AG08396 (cell line): ENCODE results near the gene MMEL1.
"Not testable (repeated sequence)": the region's sequence is repeated elsewhere in the genome, so short reads cannot be mapped to it uniquely, and the experiment has no call there.

Experiments used
- DNase-seq: peaks from one replicate; pipeline ENCODE4 v3.0.0; 2012; ENCODE audit warnings: low spot score, mixed read lengths

Gene MMEL1

DNA sequence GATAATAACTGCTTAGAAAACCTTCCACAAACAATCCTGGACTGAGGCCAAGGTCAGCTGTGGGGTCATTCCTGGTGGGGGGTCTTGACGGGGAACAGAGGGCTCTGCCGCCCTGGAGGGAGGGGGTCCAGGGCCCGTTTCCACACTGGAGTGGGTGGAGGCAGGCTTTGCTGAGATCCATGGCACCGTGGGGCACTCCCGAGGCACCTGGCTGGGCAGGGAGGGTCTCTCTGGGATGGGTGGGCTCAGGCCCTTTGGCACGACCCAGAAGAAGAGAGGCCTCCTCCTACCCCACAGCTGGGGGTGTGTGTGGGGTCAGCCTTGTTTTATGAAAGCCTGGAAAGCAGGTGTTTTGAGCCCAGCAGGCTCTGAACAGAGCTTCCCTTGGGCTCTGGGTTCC, 5.1 kb downstream of the MMEL1 start:
- DNase-seq, result no peak

DNA sequence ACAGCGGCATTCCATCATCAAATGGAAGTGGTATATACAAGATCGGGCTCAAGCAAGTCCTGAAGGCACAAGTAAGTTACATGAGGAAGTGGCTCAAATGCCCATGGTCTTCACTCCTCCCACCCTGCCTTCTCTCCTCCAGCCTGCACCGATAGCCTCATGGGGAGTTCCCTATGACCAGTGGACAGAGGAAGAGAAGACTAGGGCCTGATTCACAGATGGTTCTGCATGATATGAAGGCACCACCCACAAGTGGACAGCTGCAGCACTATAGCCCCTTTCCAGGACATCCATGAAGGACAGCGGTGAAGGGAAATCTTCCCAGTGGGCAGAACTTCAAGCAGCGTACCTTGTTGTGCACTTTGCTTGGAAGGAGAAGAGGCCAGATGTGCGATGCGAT, 7.1 kb downstream of the MMEL1 start:
- DNase-seq, result not testable (repeated sequence)

DNA sequence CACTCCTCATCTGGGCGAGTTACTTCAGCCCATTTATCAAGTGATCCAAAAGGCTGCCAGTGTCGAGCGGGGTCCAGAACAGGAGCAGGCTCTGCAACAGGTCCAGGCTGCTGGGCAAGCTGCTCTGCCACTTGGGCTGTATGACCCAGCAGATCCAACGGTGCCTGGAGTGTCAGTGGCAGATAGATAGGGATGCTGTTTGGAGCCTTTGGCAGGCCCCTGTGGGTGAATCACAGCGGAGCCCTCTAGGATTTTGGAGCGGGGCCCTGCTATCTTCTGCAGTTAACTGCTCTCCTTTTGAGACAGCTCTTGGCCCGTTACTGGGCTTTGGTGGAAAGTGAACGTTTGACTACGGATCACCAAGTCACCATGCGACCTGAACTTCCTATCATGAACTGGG, 7.5 kb downstream of the MMEL1 start:
- DNase-seq, result no peak

DNA sequence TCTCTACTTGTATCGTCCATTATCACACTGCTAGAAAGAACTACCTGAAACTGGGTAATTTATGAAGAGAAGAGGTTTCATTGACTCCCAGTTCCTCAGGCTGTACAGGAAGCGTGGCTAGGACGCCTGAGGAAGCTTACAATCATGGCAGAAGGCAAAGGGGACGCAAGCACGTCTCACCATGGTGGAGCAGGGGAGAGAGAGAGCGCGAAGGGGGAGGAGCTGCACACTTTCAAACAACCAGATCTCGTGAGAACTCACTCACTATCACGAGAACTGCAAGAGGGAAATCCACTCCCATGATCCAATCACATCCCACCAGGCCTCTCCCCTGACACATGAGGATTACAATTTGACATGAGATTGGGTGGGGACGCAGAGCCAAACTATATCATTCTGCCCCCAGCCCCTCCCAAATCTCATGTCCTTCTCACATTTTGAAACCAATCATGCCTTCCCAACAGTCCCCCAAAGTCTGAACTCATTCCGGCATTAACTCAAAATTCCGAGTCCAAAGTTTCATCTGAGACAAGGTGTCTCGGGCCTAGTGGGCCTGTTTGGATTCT, 8.0 kb downstream of the MMEL1 start:
- no peak for DNase-seq

DNA sequence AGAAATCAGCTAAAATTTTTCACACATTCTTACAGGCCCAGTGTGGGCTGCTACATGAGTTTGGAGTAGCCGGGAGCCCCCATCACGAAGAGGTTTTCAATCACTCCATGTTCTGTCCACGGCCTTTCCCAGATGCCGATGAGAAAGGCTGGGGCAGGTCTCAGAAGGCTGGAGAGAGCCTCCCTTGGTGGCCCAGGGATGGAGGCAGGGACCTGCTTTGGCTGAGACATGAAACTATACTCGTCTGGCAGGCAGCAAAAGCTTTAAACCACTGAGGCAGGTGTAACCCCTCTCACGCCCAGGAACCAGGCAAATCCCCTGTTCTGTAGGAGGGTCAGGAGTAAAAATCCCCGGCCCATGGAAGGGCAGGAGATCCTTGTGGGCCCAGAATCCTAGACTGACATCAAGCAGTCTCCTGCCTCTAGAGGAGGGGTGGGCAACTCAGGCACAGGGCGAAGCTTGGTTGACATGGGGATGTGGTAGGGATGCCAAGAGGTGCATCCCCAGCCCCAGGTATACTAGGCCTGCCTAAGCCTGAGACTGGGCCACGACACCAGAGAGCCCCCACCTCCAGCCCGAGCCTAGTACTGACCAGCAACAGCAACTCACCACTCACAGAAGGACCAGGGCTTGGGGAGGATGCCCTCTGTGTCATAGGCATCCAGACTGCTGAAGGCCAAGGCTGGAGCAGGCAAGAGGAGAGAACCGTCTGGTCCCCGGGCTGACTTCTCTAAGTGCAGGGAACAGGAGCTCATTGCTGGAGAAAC, 9.1 kb downstream of the MMEL1 start:
- DNase-seq, result no peak

DNA sequence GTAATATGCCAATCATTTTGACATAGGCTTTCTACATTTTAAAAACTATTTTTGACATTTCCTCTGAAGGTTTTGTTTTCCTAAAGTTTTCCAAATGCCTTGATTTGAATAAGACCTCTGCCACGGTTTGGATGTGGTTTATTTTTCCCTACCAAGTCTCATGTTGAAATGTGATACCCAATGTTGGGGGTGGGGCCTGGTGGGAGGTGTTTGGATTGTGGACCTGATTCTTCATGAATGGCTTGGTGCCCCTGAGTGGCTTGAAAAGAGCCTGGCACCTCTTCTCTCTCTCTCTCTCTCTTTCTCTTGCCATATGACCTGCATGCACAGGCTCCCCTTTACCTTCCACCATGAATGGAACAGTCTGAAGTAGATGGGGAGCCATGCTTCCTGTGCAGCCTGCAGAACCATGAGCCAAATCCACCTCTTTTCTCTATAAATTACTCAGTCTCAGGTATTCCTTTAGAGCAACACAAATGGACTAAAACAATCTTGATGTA, 14.8 kb downstream of the MMEL1 start:
- no peak for DNase-seq

DNA sequence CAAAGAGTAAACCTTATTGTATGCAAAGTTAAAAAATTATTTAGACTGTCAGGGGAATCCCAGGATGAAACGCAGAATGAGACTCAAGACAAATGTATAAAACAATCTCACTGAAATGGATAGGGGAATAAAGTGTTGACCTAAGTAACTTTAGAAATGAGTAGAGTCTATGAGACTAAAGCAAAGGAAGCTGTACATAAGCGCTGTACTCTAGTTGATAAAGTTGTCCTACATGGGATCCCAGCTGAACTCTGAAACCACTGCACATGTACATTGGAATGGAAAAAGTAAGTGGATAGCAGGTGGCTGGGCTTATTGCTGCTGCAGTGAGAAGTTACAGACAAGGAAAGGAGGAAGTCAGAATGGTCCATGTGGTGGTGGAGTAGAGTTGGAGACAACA, 18.7 kb downstream of the MMEL1 start:
- no peak for DNase-seq

DNA sequence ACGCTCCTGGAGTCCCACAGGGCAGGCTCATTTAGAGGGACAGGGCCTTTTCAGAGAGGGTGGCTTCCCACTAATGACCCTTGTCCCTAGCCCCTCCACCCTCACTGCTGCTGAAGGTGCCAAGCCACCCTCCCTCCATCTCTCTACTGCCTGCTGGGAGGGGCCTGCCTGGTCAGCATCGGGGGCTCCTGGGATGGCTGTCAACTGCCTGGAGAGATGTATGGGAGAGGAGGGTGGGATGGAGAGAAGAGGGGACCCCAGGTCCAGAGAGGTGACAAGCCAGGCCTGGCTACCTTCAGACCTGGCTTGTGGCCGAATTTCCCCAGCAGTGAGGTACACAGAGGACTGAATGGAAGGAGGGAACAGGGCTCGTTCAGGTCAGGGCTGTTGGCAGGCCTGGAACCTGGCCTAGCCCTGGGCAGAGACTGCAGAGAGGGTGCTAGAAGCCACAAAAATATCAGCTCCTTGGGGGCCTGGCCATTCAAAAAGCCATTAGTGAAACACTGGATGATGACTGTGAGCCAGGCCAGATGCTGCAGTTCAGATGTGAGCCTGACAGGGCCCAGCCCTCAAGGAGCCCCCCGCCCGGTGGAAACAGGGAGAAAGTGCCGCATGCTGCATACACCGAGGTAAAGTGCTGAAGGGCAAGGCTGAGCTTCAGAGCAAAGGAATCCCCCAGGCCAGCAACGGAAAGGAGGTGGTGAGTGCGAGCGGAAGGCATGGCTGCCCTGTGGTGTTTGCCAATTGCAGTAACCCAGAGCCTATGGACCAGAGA, 20.0 kb downstream of the MMEL1 start:
- no peak for DNase-seq

DNA sequence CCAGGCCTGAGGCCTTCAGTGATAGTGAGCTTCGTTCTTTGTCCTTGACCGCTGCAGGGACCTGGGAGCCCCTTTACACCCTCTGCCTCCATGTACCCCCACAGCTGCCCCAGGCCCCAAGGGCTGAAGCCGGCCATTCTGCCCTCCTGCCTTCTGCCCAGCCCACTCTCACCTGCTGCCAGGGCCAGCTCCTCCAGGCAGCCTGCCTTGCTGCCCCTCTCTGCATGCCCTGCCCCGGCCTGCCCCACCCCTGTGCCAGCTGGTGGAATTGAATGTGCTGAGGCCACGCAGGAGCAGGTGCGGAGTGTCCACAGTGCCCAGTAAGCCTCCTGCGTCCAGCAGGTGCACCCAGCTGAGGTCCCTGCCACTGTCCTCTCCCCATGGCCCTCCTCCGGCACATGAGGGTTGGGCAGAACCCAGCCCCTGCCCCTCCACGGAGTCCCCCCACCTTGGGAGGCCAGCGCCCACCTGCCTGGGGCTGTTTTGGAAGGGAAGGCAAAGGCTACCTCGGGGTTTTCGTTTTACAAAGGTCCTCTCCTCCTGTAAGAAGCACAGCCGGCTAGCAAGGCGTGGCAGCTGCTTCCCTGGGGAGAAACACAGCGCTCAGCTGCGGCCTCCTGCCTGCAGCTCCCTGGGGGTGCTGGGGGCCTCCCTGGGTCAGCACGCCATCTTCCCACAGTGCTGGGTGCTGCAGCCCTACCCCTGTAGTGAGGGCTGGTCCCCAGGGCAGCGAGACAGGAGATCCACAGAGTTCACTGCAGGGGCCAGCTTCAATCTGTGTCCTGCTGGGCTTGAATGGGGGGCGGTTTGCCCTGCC, 21.0 kb downstream of the MMEL1 start:
- DNase-seq, result no peak

DNA sequence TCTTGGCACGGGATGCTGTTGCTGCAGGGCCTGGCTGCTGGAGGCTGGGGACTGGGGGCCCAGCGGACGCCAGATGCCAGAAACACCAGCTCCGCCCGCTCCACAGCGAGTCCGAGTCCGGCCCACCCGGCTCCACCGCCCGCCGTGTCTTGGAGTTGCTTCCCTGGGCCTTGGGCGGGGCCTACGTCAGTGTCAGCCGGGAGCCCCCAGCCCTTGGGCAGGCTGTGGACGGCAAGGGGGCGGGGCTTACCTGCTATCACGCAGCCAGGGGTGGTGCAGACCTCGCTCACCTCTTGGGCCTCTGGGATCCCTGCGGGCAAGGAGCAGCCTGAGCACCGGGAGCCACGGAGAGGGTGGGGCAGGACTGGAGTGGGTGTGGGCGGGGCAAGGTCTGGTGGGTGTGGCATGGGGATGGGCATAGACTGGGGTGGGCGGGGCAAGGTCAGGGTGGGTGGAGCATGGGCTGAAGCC, 21.8 kb downstream of the MMEL1 start:
- peak; percentile 69 for DNase-seq

DNA sequence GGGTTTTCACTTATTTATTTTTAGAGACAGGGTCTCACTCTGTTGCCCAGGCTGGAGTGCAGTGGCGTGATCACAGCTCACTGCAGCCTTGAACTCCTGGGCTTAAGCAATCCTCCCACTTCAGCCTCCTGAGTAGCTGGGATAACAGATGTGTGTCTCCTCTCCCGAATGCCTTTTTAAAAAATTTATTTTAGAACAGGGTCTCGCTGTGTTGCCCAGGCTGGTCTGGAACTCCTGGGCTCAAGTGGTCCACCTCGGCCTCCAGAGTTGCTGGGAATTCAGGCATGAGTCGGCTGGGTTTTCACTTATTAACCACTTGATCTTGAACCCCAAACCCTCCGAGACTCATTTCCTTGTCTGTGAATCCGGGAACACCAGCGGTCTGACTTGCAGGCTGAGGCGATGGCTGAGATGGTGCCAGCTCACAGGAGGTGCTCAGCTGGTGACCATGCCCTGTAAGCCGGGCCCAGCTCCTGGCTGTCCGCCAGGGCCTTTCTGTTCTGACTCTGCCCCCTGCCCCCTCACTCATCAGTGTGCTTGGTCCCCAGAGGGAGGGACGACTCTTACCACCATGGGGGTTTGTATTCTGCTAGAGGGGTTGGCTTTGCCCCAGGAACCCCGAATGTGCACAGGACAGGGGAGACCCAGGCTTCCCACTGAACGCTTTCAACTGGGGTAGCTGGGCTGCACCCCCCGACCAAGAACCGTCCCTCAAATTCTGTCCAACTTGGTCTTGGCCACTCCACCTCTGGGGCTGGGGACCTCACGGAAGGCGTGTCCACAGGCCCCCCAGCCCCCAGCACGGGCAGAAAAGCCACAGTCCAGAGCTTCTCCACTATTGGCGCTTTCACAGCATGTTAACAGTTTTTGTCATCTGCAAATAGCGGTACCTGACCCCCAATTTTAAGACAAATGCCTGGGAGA, 22.5 kb downstream of the MMEL1 start:
- DNase-seq, result no peak

DNA sequence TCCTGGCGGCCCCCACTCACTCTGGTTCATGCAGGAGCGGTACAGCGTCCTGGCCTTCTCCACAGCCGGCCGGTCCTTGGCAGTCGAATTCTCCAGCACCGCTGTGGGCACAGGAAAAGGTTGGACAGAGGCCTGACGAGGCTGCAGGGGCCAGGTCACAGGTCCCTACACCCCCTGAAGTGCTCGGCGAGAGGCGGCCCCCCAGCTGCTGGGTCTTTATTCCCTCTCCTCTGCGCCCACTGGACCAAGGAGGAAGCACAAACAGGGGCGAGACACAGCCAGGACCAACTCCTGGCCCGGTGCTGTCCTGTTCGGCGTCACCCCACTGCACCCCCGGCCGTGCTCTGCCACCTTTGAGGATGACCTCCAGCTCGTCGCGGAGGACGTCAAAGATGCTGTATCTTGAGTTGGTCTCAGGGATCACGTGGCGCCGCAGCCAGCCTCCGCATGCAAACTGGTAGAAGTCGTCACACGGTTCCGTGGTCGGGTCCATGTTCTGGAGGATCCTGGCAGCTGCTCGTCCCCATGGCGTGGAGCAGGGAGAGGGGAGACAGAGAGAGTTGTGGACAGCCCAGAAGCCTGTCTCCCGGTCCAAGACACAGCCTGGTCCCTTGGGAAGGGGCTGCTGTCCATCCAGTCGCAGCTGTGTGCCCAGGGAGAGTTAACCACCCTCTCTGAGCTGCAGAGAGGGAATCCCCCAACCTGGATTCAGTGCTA, 23.3 kb downstream of the MMEL1 start:
- DNase-seq, result no peak

DNA sequence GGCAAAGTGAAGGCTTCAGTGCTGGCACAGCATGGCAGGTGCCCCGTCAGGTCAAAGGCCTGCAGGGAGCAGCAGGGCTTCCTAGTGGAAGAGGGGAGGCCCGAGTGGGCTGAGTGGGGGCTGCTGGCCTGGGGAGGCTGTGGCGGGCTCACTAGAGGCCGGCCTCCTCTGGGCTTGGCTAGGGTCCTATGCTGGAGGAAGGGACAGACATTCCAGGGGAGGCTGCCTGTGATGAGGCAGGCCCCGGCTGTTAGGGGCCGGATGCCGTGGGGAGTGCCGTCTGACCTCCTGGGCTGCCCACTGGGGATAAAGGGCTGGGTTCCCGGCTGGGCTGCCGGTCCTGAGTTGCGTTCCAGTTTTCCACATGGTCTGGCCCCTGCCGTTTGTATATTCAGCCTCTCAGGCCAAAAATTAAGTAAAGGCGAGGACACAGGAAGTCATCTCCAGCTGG, 25.1 kb downstream of the MMEL1 start:
- DNase-seq, result no peak

DNA sequence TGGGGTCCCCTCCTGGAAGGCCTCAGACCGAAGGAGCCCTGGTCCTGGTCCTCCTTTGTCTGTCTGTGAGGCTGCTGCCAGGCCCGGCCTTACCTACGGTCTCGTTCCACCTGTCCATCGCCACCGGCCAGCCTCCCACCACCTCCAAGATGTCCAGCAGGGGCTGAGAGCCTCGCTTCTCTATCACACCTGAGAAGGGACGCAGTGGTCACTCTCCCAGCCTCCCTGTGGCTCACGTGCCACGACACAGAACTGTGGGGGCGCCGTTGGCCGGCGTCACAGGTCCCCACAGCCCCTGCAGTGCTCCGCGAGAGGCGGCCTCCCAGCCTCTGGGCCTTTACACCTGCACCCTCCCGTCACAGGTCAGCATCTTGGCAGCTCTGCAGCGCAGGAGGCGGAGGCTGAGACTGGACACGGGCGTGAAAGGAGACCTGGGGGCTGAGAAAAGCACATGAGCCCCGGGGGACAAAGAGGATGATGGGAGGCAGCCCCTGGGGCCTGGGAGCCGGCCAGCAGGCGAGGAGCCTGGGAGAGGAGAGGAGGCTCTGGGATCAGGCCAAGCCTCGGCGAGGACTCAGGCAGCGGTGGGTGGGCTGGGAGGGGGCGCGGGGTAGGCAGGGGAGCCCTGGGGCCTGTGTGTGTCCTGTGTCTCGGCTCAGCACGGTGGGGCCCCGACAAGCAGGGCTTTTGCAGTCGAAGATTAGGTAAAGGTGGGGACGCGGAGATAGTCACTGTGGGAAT, 25.8 kb downstream of the MMEL1 start:
- no peak for DNase-seq

DNA sequence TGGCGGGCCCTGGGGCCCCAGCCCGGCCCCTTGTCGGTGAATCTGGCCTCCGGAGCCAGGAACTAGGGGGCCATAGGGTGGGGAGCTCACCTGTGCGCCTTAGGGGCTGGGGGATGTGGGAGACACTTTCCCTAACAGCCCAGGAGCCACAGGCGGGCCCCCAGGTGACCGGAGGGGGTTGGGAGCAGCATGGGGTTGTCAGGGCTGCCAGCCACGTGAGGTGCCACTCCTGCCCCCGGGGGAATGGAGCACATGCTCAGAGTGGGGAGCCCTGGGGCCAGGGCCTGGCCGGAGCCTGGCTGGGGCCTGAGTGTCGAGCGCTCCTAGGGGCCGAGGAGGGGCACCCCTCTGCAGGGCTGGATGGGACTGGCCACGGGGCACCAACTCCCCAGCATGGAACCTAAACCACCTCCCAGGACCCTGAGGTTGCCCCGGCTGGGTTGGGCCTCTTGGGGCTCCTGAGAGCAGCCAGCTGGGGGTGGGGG, 26.4 kb downstream of the MMEL1 start:
- no peak for DNase-seq

DNA sequence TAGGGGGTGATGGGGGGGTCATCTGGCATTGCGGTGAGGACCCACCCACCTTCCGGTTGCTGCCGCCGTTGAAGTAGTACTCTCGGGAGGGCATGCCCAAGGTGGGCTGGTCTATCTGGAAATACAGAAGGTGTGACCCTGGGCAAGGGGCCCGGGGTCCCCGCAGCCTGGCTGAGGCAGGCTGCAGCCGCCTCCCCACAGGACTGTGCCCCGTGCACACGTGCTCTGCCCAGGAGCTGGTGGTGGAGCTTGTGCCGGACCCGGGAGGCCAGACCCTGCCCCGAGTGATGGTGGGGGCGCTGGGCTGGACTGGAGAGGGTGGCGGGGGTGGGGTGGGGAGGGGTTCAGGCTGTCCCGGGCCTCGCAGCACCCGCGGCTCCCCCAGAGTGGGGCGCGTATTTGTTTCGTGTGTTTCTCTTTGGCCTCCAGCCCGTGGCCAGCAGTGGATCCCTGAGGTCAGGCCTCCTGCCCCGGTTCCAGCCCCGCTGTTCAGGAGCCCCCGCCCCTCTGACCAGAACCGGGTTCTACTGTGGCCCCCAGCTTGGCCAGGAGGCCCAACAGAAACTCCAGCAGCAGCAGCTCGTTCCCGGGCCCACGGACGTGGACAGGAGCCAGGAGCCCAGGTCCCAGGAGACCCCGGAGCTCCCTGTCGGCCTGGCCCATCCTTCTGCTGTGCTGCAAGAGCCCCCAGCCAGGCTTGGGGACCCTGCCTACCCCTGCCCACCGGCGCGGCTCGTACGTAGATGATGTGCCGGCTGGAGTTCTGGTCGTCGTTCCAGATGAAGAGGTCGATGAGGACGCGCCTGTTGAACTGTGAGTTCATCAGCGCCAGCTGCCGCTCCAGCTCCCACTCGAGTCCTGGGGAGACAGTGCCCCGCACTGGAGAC, 27.1 kb downstream of the MMEL1 start:
- DNase-seq, result no peak

DNA sequence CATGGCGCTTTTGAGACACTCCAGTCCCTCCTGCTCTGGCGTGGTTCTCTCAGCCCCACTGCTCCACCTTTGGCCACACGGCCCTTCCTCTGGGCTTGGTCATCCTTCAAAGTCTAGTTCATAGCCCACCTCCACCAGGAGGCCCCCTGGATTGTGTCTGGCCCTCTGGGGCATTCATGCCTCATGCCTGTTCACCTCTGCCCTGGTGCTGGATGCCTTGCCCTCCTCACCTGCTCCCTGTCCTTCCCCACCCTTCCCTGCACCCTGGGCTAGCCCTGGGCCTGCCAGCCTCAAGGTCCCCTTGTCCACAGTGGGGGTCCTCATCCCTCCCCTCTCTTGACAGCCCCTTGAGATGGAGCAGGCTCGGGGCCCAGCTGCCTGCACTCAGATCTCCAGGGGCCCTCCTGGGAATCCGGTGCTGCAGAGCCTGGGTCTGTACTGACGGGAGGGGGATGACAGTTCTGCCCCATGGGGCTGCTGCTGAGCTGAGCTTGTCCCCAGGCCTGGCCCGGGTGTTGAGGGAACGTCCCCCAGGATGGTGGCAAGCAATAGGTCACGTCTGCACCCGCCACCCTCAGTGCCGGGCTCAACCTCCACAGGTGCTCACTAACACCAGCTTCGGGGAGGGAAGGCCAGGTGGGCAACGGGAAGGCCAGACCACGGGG, 27.8 kb downstream of the MMEL1 start:
- no peak for DNase-seq
